Thyroid gland (tissue), 4 donors: Measurements from ENCODE around the gene GRIN2C. TPM values are rescaled to one million over a fixed set of nuclear protein-coding genes. Genes with fewer than 3 reads are reported as not detected.

Experiments used
- DNase-seq, 2 donors: peaks; one replicate each; pipeline ENCODE4 v3.0.0-alpha.2; 2019
- H3K27ac ChIP-seq, 3 donors: fragments of 200-600 bp; sonication (generic); 1 replicate in 2 of 3; 2 replicates in 1 of 3; pipeline ENCODE4 v1.5.1; 2016 to 2019; ENCODE audit warnings: mild to moderate bottlenecking in 1 of 3, moderate library complexity in 1 of 3
- H3K27me3 ChIP-seq: fragments of 200-600 bp; sonication (generic); one replicate; pipeline ENCODE4 v1.5.1; 2019
- H3K36me3 ChIP-seq, 2 donors: fragments of 200-600 bp; sonication (generic); one replicate each; pipeline ENCODE4 v1.5.1; 2016 to 2019
- H3K4me1 ChIP-seq, 2 donors: fragments of 200-600 bp; sonication (generic); one replicate each; pipeline ENCODE4 v1.5.1; 2017 to 2019
- H3K4me3 ChIP-seq, 3 donors: fragments of 200-600 bp; sonication (generic); replicated peaks in 1 of 3; 1 replicate in 2 of 3; 2 replicates in 1 of 3; pipeline ENCODE4 v1.5.1; 2016; ENCODE audit warnings: mild to moderate bottlenecking in 1 of 3
- H3K9me3 ChIP-seq: fragments of 200-600 bp; sonication (generic); one replicate; pipeline ENCODE4 v1.5.1; 2017
- POLR2A ChIP-seq, 2 donors: fragments of 450-650 bp; IDR thresholded peaks; one replicate each; pipeline ENCODE4 v1.6.1; 2017; ENCODE audit warnings: antibody characterized with exemption in 2 of 2, mild to moderate bottlenecking in 2 of 2, moderate library complexity in 1 of 2
- WGBS, 2 donors: methylation state at CpG; one replicate each; pipeline ENCODE4 v1.1.5; 2017; 5-methylcytosine and 5-hydroxymethylcytosine counted together
- intact Hi-C: fragments of 100-400 bp; cut with DNase I; formaldehyde crosslinking; loops from one replicate; pipeline ENCODE4 v1.15.1; 2023
- total RNA-seq, 4 donors: library from RNA; depleted of rRNA; stranded (reverse); fragments of >200 nt; gene quantifications; one replicate each; pipeline ENCODE4 v1.2.3, GENCODE V29; 2016
- TF ChIP-seq, protein P1 (sequence below), 6 experiments: fragments of 200-600 bp in 3 of 6; fragments of 450-650 bp in 3 of 6; sonication (generic) in 3 of 6; IDR thresholded peaks; one replicate each; pipeline ENCODE4 v1.5.1; 2016 to 2019; ENCODE audit warnings: antibody characterized with exemption in 6 of 6, mild to moderate bottlenecking in 2 of 6, inconsistent platforms in 1 of 6, moderate library complexity in 1 of 6

GRIN2C gene
- total RNA-seq, 4 donors from 2014 or later = 63.4 to 120 (median 94.0) TPM

DNA sequence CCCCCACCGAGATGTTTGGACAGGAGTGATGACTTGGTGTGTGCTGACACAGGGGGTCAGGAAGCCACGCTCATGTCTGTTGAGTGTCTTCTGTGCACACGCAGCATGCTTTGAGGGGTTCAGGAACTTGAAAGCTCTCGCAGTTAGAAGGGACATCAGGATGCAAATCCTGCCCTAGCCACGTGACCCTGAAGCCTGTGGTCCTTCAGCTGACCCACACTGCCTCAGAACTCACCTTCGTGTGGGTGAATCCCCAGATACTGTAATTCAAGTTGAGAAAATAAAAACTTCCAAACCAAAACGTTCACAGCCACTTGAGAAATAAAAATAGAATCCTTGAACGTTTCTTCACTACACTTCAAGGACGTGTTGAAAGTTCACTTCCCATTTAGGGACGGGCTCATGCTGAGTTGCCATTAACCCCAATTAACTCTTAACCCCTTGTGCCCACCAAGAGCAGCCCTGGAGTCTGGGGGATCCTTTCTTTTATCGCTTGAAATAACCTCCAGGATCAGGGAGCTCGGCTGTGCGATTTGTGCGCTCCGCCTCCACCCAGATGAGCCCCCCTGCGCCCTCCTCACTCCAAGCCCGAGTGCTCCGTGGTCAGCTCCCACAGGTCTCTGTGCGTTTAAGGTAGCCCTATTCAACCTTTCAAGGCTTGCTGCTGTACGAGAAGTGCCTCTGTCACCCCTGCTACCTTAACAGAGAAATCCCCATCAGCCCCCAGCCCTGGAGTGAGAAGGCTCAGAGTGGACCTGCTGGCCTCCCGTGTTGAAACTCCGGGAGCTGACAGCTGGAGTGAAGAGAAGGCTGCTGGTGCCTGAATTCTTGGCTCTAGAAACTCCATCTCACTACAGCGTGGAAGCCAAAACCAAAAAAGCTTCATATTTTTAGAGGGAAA, 47.3 kb downstream of the GRIN2C start:
- DNase-seq = peak; percentile 91 to 92
- Histone ChIP-seq H3K36me3 (no peaks in the 10 kb centered on the region), H3K27me3 (no peaks in the 10 kb centered on the region), H3K27ac (peak overlapping the region; percentile 87 to 92 (median 91)), H3K4me3 (no peak overlapping the region), H3K4me1 (peaks cover 57 to 77% of the 10 kb centered on the region in 2 donors), H3K9me3 (no peaks in the 10 kb centered on the region)
- intact Hi-C loops = no loop called here
- 30% methylated on average over 22 to 23 of the region's 23 CpGs for WGBS, 2 donors
- TF ChIP-seq POLR2A (IDR thresholded peaks at IDR 0.05) = no peak
- TF ChIP-seq, protein P1, sequence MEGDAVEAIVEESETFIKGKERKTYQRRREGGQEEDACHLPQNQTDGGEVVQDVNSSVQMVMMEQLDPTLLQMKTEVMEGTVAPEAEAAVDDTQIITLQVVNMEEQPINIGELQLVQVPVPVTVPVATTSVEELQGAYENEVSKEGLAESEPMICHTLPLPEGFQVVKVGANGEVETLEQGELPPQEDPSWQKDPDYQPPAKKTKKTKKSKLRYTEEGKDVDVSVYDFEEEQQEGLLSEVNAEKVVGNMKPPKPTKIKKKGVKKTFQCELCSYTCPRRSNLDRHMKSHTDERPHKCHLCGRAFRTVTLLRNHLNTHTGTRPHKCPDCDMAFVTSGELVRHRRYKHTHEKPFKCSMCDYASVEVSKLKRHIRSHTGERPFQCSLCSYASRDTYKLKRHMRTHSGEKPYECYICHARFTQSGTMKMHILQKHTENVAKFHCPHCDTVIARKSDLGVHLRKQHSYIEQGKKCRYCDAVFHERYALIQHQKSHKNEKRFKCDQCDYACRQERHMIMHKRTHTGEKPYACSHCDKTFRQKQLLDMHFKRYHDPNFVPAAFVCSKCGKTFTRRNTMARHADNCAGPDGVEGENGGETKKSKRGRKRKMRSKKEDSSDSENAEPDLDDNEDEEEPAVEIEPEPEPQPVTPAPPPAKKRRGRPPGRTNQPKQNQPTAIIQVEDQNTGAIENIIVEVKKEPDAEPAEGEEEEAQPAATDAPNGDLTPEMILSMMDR (IDR thresholded peaks at IDR 0.05) = no peak

DNA sequence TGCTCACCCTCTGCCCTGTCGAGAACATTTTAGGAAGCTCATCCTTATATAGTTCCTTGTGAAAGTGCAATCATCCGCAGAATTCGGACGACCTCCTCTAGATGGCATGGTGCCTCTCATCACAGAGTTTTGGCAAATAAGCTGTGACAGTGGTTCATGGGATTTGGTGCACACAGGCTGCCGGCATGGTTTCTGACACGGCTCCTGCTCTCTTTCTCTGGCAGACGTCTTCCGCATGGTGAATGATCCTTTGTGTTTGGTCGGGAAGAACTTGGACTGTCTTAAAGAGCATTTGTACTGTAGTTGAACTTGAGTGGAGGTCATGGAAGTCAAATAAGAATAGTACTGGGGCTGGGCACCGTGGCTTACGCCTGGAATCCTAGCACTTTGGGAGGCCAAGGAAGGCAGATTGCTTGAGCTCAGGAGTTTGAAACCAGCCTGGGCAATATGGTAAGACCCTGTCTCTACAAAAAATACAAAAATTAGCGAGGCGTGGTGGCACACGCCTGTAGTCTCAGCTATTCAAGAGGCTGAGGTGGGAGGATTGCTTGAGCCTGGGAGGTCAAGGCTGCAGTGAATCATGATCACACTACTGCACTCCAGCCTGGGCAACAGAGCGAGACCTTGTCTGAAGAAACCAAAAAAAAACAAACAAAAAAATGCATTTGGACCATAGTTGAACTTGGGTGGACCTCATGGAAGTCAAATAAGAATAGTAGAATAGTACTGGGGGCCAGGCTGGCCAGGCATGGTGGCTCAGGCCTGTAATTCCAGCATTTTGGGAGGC, 48.8 kb downstream of the GRIN2C start:
- intact Hi-C loops = no loop called here
- Histone ChIP-seq H3K36me3 (no peaks in the 10 kb centered on the region), H3K27me3 (no peaks in the 10 kb centered on the region), H3K4me1 (peaks cover 61 to 77% of the 10 kb centered on the region in 2 donors), H3K9me3 (no peaks in the 10 kb centered on the region), H3K4me3 (no peak overlapping the region), H3K27ac (peak overlapping the region; percentile 87 to 92 (median 91))
- peak; percentile 60 to 68 for DNase-seq
- TF ChIP-seq, protein P1 (IDR thresholded peaks at IDR 0.05) = no peak
- TF ChIP-seq POLR2A (IDR thresholded peaks at IDR 0.05) = no peak
- WGBS, 2 donors = 59 to 70% methylated on average over 15 of the region's 15 CpGs

DNA sequence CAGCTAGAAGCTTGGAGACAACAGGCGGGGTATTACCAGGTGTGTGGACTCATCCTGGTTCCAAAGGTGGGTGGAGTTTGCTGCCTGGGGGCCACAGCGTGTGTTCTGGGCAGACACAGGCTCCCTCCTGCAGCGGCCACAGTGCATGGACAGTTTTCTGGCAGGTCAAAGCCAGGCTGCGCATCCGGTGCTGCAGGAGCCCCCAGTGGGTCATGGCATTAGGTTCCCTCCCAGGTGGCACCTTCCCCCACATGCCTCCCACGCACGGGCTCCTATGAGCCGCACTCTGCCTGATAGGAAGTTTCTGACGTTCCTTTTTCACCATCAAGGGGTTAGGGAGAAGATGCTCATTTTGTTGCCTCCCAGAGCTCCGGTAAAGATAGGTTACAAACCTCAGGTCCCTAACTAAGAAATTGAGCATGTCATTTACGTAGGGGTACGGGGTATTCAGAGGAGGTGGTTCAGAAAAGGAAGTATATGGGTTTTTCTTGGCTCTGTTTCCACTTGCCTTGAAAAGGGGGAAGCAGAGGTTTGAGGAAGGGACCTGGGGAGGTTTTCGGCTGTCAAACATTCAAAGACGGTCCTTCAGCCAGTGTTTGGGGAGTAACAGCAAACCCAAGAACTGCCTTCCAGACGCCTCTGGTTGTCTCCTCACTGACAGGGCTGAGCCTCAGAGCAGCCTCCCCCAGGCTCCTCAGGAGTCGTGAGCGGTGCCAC, 50.8 kb downstream of the GRIN2C start:
- intact Hi-C loops = no loop called here
- WGBS, 2 donors = 94 to 95% methylated on average over 14 to 17 of the region's 17 CpGs
- no peak overlapping the region for H3K4me3 ChIP-seq
- no peak for DNase-seq
- H3K36me3 ChIP-seq = no peaks in the 10 kb centered on the region
- no peaks in the 10 kb centered on the region for H3K9me3 ChIP-seq
- TF ChIP-seq POLR2A (IDR thresholded peaks at IDR 0.05) = no peak
- TF ChIP-seq, protein P1 (IDR thresholded peaks at IDR 0.05) = no peak
- peaks cover 46 to 77% of the 10 kb centered on the region in 2 donors for H3K4me1 ChIP-seq
- no peak overlapping the region for H3K27ac ChIP-seq
- H3K27me3 ChIP-seq = no peaks in the 10 kb centered on the region

DNA sequence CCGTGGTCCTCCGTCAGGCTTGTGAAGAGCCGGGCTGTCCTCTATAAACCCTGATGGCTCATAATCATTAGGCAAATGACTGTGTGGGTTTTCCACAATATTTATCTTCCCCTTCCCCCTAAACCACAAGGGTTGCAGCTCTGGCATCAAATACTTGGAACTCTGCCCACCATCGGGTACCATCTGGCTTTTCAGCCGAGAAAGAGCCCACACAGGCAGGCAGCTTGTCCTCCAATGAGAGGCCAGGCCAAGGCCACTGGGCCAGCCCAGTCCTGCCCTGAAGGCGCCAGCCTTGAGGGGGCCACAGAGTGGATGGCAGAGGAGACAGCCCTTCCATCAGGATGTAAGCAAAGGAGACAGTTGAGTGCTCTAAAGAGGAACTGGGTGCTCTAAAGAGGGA, 51.8 kb downstream of the GRIN2C start:
- TF ChIP-seq POLR2A (IDR thresholded peaks at IDR 0.05) = no peak
- TF ChIP-seq, protein P1 (IDR thresholded peaks at IDR 0.05) = no peak
- 82 to 86% methylated on average over 6 of the region's 6 CpGs for WGBS, 2 donors
- no peaks in the 10 kb centered on the region for H3K36me3 ChIP-seq
- no peaks in the 10 kb centered on the region for H3K27me3 ChIP-seq
- H3K27ac ChIP-seq = peak overlapping the region in 1 of 3 donors; percentile 9
- H3K4me1 ChIP-seq = peaks cover 41 to 77% of the 10 kb centered on the region in 2 donors
- no peaks in the 10 kb centered on the region for H3K9me3 ChIP-seq
- intact Hi-C loops = no loop called here
- no peak for DNase-seq
- H3K4me3 ChIP-seq = no peak overlapping the region
